Measurements from ENCODE around the gene SCFD2.

The SCFD2 gene

DNA sequence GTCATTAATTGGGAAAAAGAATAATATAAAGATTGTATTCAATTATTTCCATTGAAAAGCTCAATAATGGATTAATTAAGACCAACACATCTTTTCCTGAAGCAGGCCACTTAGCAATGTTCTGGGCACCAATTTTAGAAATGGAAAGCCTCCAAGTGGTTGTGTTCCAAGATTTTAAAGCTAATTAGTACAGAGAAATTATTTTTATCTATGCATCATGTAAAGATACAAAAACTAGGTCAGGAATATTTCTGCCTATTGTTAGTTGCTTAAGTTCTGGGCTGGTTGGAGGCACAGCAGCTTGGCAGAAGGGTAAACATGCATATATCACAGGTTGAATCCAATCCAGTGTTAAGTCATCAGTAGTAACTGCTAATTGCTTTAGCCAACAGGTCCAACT is 401.9 kb downstream of the SCFD2 start:
- no peak for TF ChIP-seq TAF1 (IDR thresholded peaks at IDR 0.05; ENCODE audit: borderline replicate concordance, insufficient read depth, low read length)
- TF ChIP-seq, protein P1, sequence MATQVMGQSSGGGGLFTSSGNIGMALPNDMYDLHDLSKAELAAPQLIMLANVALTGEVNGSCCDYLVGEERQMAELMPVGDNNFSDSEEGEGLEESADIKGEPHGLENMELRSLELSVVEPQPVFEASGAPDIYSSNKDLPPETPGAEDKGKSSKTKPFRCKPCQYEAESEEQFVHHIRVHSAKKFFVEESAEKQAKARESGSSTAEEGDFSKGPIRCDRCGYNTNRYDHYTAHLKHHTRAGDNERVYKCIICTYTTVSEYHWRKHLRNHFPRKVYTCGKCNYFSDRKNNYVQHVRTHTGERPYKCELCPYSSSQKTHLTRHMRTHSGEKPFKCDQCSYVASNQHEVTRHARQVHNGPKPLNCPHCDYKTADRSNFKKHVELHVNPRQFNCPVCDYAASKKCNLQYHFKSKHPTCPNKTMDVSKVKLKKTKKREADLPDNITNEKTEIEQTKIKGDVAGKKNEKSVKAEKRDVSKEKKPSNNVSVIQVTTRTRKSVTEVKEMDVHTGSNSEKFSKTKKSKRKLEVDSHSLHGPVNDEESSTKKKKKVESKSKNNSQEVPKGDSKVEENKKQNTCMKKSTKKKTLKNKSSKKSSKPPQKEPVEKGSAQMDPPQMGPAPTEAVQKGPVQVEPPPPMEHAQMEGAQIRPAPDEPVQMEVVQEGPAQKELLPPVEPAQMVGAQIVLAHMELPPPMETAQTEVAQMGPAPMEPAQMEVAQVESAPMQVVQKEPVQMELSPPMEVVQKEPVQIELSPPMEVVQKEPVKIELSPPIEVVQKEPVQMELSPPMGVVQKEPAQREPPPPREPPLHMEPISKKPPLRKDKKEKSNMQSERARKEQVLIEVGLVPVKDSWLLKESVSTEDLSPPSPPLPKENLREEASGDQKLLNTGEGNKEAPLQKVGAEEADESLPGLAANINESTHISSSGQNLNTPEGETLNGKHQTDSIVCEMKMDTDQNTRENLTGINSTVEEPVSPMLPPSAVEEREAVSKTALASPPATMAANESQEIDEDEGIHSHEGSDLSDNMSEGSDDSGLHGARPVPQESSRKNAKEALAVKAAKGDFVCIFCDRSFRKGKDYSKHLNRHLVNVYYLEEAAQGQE (IDR thresholded peaks at IDR 0.05; ENCODE audit: insufficient read depth in 1 of 2, low read depth in 2 of 2, low read length in 2 of 2), result no peak
- TF ChIP-seq SIN3A (IDR thresholded peaks at IDR 0.05; ENCODE audit: borderline replicate concordance, insufficient read depth, low read length), result no peak
- no peak for TF ChIP-seq FOXP2 (optimal IDR thresholded peaks at IDR 0.05; ENCODE audit: borderline replicate concordance, extremely low read depth, extremely low read length, insufficient read depth)
- no peak for TF ChIP-seq POLR2AphosphoS5 (IDR thresholded peaks at IDR 0.05; ENCODE audit: low read depth, low read length)

DNA sequence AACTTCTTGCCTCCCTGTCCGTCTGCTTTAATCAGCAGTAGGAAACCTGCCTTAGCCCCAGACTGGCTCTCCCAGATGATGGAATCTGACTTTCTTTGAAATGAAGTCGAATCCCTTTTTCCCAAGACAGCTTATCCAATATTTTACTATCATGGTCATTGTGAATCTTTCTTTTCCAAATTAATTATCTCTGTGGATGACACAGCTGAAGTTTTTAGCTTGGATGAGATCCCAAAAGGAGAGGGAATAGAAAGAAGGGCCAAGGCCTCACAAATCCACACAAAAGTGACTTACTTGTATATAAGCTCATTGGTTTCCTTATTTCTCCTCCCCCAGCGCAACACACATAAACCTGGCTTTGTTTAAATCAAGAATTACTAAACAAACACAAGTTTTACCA is 403.1 kb downstream of the SCFD2 start:
- TF ChIP-seq POLR2AphosphoS5 (IDR thresholded peaks at IDR 0.05; ENCODE audit: low read depth, low read length) (no peak), TAF1 (IDR thresholded peaks at IDR 0.05; ENCODE audit: borderline replicate concordance, insufficient read depth, low read length) (no peak)
- TF ChIP-seq, protein P1 (IDR thresholded peaks at IDR 0.05; ENCODE audit: insufficient read depth in 1 of 2, low read depth in 2 of 2, low read length in 2 of 2), result no peak

GRCh38 chr4:52961666-52962412 is 404.0 kb downstream of the SCFD2 start:
- TF ChIP-seq SIN3A (IDR thresholded peaks at IDR 0.05; ENCODE audit: borderline replicate concordance, insufficient read depth, low read length) (no peak), FOXP2 (optimal IDR thresholded peaks at IDR 0.05; ENCODE audit: borderline replicate concordance, extremely low read depth, extremely low read length, insufficient read depth) (no peak), TAF1 (IDR thresholded peaks at IDR 0.05; ENCODE audit: borderline replicate concordance, insufficient read depth, low read length) (no peak), POLR2AphosphoS5 (IDR thresholded peaks at IDR 0.05; ENCODE audit: low read depth, low read length) (no peak)
- TF ChIP-seq, protein P1 (IDR thresholded peaks at IDR 0.05; ENCODE audit: insufficient read depth in 1 of 2, low read depth in 2 of 2, low read length in 2 of 2), result no peak

GRCh38 chr4:52959541-52959940 is 406.3 kb downstream of the SCFD2 start:
- TF ChIP-seq POLR2AphosphoS5 (IDR thresholded peaks at IDR 0.05; ENCODE audit: low read depth, low read length), result no peak

DNA sequence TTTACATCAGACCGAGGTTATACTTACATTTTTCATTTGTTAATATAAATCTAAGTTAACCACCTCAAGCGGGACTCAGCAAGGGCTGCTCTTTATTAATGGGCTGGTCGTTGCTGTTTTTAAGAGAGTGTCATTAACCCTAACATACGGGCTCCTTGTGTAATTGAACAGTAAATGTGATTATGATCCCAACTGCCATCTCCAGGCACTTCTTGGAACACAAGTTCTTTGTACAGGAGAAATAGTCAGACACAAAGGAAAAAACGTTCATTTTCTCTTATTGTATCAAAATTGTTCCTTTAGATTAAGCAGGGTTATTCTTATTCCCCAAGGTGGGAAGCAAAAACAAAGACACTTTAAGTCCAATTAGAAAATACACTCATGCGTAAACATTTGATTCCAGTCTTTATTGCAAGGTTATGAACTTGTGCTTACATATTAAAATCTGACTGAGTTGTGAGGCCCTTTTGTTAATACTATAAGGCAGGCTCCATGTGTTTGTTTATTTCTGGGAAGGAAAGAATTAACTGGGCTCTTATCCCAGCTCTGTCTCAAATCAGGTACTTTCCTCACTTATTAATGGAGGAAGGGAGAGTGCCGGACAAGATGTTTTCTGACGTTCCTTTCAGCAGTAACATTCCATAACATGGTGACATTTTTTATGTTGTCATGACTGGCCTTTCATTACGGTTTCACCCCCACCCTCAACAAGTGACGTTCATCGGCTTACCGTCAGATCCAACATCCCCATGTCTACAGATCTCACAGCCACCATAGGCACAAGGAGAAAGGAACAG is 407.8 kb downstream of the SCFD2 start:
- TF ChIP-seq FOXP2 (optimal IDR thresholded peaks at IDR 0.05; ENCODE audit: borderline replicate concordance, extremely low read depth, extremely low read length, insufficient read depth) (no peak), POLR2AphosphoS5 (IDR thresholded peaks at IDR 0.05; ENCODE audit: low read depth, low read length) (no peak), TAF1 (IDR thresholded peaks at IDR 0.05; ENCODE audit: borderline replicate concordance, insufficient read depth, low read length) (no peak), SIN3A (IDR thresholded peaks at IDR 0.05; ENCODE audit: borderline replicate concordance, insufficient read depth, low read length) (no peak)
- TF ChIP-seq, protein P1 (IDR thresholded peaks at IDR 0.05; ENCODE audit: insufficient read depth in 1 of 2, low read depth in 2 of 2, low read length in 2 of 2), result no peak

Data from PFSK-1 (cell line).